Common myeloid progenitor, CD34-positive (primary cell): ENCODE data around the gene PIK3R1.
"Not testable (repeated sequence)": the region's sequence is repeated elsewhere in the genome, so short reads cannot be mapped to it uniquely, and the experiment has no call there.

Experiments used
- CTCF ChIA-PET: fragments of 350-600 bp; sonication (Branson Sonifier 250); formaldehyde crosslinking; loops from one replicate; lab custom pipeline; 2021; ENCODE audit warnings: antibody characterized with exemption; lab: Charles Lee
- POLR2A ChIA-PET: fragments of 350-600 bp; sonication (Branson Sonifier 250); formaldehyde crosslinking; loops from one replicate; lab custom pipeline; 2021; ENCODE audit warnings: antibody characterized with exemption; lab: Charles Lee
- DNase-seq, 3 donors: peaks; one replicate each; pipeline versions ENCODE4 v3.0.0 to v3.0.0-alpha.2; 2013
- H3K27ac ChIP-seq, 2 experiments: 1 replicate in 1 of 2; 2 replicates in 1 of 2; pipeline ENCODE4 v1.7.0; 2013; ENCODE audit warnings: inconsistent platforms in 2 of 2, low read length in 2 of 2, mild to moderate bottlenecking in 2 of 2, low read depth in 1 of 2, moderate library complexity in 1 of 2; ENCODE audit not compliant: severe bottlenecking in 2 of 2, insufficient read depth in 1 of 2, poor library complexity in 1 of 2
- H3K27me3 ChIP-seq, 5 experiments: replicated peaks in 2 of 5; 1 replicate in 3 of 5; 2 replicates in 2 of 5; pipeline versions ENCODE4 v1.6.1 to v1.7.0; 2013; ENCODE audit warnings: low read length in 4 of 5, mild to moderate bottlenecking in 2 of 5, moderate library complexity in 2 of 5, inconsistent platforms in 1 of 5; ENCODE audit not compliant: insufficient read depth in 5 of 5, control insufficient read depth in 4 of 5
- H3K36me3 ChIP-seq, 4 experiments: 1 replicate in 2 of 4; 2 replicates in 2 of 4; pipeline versions ENCODE4 v1.6.1 to v1.7.0; 2013; ENCODE audit warnings: low read length in 3 of 4, control low read depth in 1 of 4, mild to moderate bottlenecking in 1 of 4; ENCODE audit not compliant: control insufficient read depth in 4 of 4, insufficient read depth in 4 of 4
- H3K4me1 ChIP-seq, 4 experiments: 1 replicate in 3 of 4; 2 replicates in 1 of 4; pipeline versions ENCODE4 v1.6.1 to v1.7.1; 2013; ENCODE audit warnings: low read length in 3 of 4, mild to moderate bottlenecking in 3 of 4, control low read depth in 1 of 4, inconsistent platforms in 1 of 4, moderate library complexity in 1 of 4; ENCODE audit not compliant: control insufficient read depth in 4 of 4, insufficient read depth in 4 of 4; ENCODE audit errors: control extremely low read depth in 1 of 4
- H3K4me3 ChIP-seq, 7 experiments: 1 replicate in 4 of 7; 2 replicates in 3 of 7; pipeline versions ENCODE4 v1.5.1 to v1.7.0; 2013; ENCODE audit warnings: mild to moderate bottlenecking in 7 of 7, low read length in 6 of 7, moderate library complexity in 6 of 7, inconsistent platforms in 2 of 7, low read depth in 2 of 7, control low read depth in 1 of 7; ENCODE audit not compliant: insufficient read depth in 4 of 7, control insufficient read depth in 1 of 7; ENCODE audit errors: extremely low read depth in 1 of 7
- H3K9me3 ChIP-seq, 5 experiments: 1 replicate in 4 of 5; 2 replicates in 1 of 5; pipeline versions ENCODE4 v1.6.1 to v1.7.1; 2013; ENCODE audit warnings: low read length in 4 of 5, mild to moderate bottlenecking in 2 of 5, inconsistent platforms in 1 of 5, low read depth in 1 of 5, moderate library complexity in 1 of 5; ENCODE audit not compliant: control insufficient read depth in 4 of 5, insufficient read depth in 2 of 5; ENCODE audit errors: control extremely low read depth in 1 of 5
- WGBS: methylation state at CpG from one replicate; pipeline ENCODE4 v1.1.5; 2013; ENCODE audit not compliant: insufficient coverage; 5-methylcytosine and 5-hydroxymethylcytosine counted together

The PIK3R1 gene

GRCh38 chr5:68230285-68230684 is 14.7 kb downstream of the PIK3R1 start:
- DNase-seq: no peak
- Histone ChIP-seq H3K36me3 (peaks cover 20 to 62% (median 35%) of the 10 kb centered on the region in 4 experiments), H3K4me3 (no peak overlapping the region), H3K9me3 (no peaks in the 10 kb centered on the region), H3K4me1 (peaks cover 7 to 63% (median 41%) of the 10 kb centered on the region in 4 experiments), H3K27ac (no peak overlapping the region), H3K27me3 (no peaks in the 10 kb centered on the region)
- 100% methylated on average over 1 of the region's 1 CpG for WGBS
- ChIA-PET CTCF (interaction anchor here (0.6 to 3.3 kb wide), 7 partner anchors 9 to 41 kb away, joined by 3 to 17 read pairs (median 4); partner anchors contain the start of gene PIK3R1), POLR2A (interaction anchor here (1.8 kb wide), 1 partner anchor 14 kb away, joined by 6 read pairs; the partner anchor contains the start of gene PIK3R1)

DNA sequence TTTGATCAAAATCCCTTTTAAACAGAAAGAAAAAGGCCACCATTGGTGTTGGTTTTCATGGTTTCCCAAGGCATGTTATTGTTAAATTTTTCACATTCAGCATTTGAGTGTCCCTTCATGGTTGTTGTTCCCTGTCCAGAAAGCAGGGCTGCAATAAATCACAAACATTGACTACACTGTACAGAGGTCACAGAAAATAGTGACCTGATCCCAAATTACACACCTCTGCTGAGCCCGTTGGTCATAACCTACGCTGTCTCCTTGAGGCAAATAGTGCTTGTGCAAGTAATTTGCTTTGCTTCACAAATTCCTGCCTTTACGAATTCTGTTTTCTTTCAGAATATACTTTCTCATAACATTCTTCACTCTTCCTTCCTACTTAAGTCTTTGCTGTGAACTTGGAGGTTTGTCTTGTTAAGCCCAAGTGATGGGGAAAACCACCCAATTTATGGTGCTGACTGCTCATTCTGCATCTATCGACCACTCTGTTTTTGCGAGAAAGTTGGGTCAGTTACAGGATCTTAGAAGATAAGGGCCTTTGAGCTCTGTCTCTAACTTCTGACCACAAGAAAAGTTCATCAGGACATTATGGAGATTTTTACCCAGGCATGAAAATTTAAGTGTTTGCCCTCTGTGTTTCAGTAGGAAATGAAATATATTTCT is 16.0 kb downstream of the PIK3R1 start:
- Histone ChIP-seq H3K36me3 (peaks cover 18 to 51% (median 30%) of the 10 kb centered on the region in 4 experiments), H3K27ac (peak overlapping the region; percentile 18 to 20), H3K4me1 (peaks cover 9 to 60% (median 33%) of the 10 kb centered on the region in 4 experiments), H3K27me3 (no peaks in the 10 kb centered on the region), H3K9me3 (no peaks in the 10 kb centered on the region), H3K4me3 (no peak overlapping the region)
- 100% methylated on average over 2 of the region's 5 CpGs for WGBS
- ChIA-PET POLR2A (interaction anchor here (1.8 kb wide), 1 partner anchor 15 kb away, joined by 6 read pairs; the partner anchor contains the start of gene PIK3R1), CTCF (interaction anchor here (0.8 kb wide), 1 partner anchor 19 kb away, joined by 3 read pairs; no protein-coding TSS in a partner anchor)
- no peak for DNase-seq

DNA sequence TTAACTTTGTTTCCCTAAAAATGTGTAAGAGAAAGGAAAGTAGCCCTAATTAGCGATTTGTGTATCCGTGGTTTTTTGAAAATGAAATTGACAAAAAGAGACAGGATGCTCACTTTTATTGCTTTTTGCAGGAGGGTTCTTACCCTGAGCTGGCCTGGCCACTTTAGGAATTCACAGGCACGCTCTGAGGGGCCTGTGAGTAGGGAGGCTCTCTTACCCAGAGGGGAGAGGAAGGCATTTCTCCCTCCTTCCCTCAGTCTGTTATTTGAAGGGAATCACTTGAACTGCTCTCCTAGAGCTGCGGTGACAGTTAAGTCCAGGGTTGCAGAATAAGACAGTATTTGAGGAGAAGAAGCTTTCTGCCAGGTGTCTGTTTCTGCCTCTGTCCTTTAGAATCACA is 16.7 kb downstream of the PIK3R1 start:
- WGBS: 79% methylated on average over 4 of the region's 4 CpGs
- Histone ChIP-seq H3K36me3 (peaks cover 18 to 48% (median 25%) of the 10 kb centered on the region in 4 experiments), H3K9me3 (no peaks in the 10 kb centered on the region), H3K4me3 (peak overlapping the region in 2 of 7 experiments; percentile 9 to 34), H3K27ac (peak overlapping the region in 1 of 2 experiments; percentile 71), H3K4me1 (peaks cover 9 to 66% (median 36%) of the 10 kb centered on the region in 4 experiments), H3K27me3 (no peaks in the 10 kb centered on the region)
- POLR2A ChIA-PET: no interaction called here
- no peak for DNase-seq
- CTCF ChIA-PET: interaction anchor here (0.6 to 1.5 kb wide), 2 partner anchors 12 to 726 kb away, joined by 3 to 7 read pairs; no protein-coding TSS in a partner anchor

DNA sequence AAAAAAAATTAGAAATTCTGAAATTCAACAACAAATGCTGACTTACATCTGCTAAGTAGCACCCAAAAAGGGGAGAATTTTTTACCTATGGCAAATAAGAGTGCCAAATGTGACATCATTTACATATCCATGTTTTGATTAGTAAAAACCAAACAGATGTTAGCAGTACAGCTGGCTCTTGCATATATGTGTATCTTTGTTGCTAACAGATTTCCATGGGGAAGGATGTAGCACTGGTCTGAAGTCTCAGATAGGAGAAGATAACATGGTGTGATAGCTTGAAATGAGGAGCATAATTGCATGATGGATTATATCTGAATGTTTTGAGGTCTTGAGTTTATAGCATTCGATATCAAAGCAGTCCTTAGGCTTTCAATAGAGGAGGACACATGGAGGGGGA is 17.5 kb downstream of the PIK3R1 start:
- H3K4me1 ChIP-seq: peaks cover 13 to 72% (median 41%) of the 10 kb centered on the region in 4 experiments

DNA sequence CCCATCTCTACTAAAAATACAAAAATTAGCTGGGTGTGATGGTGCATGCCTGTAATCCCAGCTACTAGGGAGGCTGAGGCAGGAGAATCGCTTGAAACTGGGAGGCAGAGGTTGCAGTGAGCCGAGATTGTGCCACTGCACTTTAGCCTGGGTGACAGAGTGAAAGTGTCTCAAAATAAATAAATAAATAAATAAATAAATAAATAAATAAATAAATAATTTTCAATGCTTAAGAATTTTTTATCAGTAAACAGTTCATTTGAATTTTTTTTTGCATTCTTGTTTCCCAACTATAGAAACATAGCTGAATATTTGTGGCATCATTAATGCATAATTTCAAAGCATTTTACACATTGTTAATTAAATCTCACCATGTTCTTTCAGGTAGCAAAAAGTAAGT is 19.7 kb downstream of the PIK3R1 start:
- H3K27ac ChIP-seq, H3K27me3 ChIP-seq, DNase-seq, H3K4me3 ChIP-seq, H3K9me3 ChIP-seq, CTCF ChIA-PET: not testable (repeated sequence)
- peaks cover 8 to 35% (median 14%) of the 10 kb centered on the region in 4 experiments for H3K36me3 ChIP-seq
- no CpG with 5 or more reads among the region's 2 CpGs for WGBS
- peaks cover 14 to 82% (median 52%) of the 10 kb centered on the region in 4 experiments for H3K4me1 ChIP-seq
- POLR2A ChIA-PET: interaction anchor here (1.0 kb wide), 1 partner anchor 19 kb away, joined by 4 read pairs; no protein-coding TSS in a partner anchor

More for the DNA sequence above, 17.5 kb downstream of the PIK3R1 start:
- DNase-seq: peak in 2 of 3 donors; percentile 68 to 81
- peak overlapping the region; percentile 21 to 71 for H3K27ac ChIP-seq
- WGBS: no CpG with 5 or more reads among the region's 1 CpG
- CTCF ChIA-PET: interaction anchor here (1.4 to 1.5 kb wide), 2 partner anchors 9 to 13 kb away, joined by 4 to 7 read pairs; no protein-coding TSS in a partner anchor
- H3K4me3 ChIP-seq: peak overlapping the region in 1 of 7 experiments; percentile 8
- H3K27me3 ChIP-seq: no peaks in the 10 kb centered on the region
- POLR2A ChIA-PET: no interaction called here
- peaks cover 12 to 47% (median 19%) of the 10 kb centered on the region in 4 experiments for H3K36me3 ChIP-seq
- H3K9me3 ChIP-seq: no peaks in the 10 kb centered on the region

- Histone ChIP-seq H3K27ac (peak overlapping the region; percentile 84 to 89), H3K9me3 (no peaks in the 10 kb centered on the region), H3K4me3 (peak overlapping the region in 1 of 7 experiments; percentile 6), H3K36me3 (peaks cover 0 to 35% (median 2%) of the 10 kb centered on the region in 4 experiments), H3K4me1 (peaks cover 26 to 82% (median 60%) of the 10 kb centered on the region in 4 experiments), H3K27me3 (no peaks in the 10 kb centered on the region)
- no CpG with 5 or more reads among the region's 2 CpGs for WGBS
- ChIA-PET POLR2A (interaction anchor here (0.7 to 9.1 kb wide), 2 partner anchors 21 to 1005 kb away, joined by 5 to 61 read pairs; partner anchors contain the start of gene PIK3R1), CTCF (interaction anchor here (1.3 to 3.4 kb wide), 2 partner anchors 22 to 991 kb away, joined by 4 to 29 read pairs; partner anchors contain the start of gene PIK3R1)
- DNase-seq: no peak
Measured at GRCh38 chr5:68237715-68238114, 22.2 kb downstream of the PIK3R1 start.
